ENCODE measurements around the gene COL15A1. TPM values are rescaled to one million over a fixed set of nuclear protein-coding genes. Genes with fewer than 3 reads are reported as not detected.

Gene COL15A1
- 10 to 100 TPM in 1 of 4 donors, 1 to 10 TPM in 3; 1.4 to 16.5 (median 5.6) TPM for total RNA-seq

DNA sequence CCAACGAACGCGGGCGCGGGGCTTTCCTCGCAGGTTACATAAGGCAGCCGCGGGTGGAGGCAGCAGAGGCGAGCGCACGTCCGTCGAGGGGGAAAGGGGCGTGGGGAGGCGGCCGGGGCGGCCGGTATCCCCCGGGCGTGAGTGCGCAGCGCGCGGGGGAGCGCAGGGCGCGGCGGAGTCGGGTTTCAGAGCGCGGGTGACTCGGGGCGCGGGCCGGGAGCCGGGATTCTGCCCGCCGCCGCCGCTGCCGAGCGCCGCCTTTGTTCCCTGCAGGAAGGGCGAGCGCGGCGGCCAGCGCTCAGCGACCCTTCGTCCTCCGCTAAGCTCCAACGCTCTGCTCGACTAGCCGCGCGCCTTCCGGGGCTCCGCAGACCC is at the start of gene COL15A1:
COL15A1 (plus strand) TSS at position 226 of the 375 bp plus-strand sequence. CDS start 155 bp downstream, outside the sequence.
- Histone ChIP-seq H3K27me3 (peaks cover 0 to 6% of the 10 kb centered on the region in 2 donors), H3K9me3 (no peaks in the 10 kb centered on the region), H3K27ac (peak within 1 kb of the TSS in 3 of 4 donors; percentile 42 to 84 (median 52)), H3K4me1 (peaks cover 0 to 8% (median 0%) of the 10 kb centered on the region in 4 donors), H3K4me3 (peak within 1 kb of the TSS; percentile 18 to 61 (median 33)), H3K36me3 (no peaks in the 10 kb centered on the region)
- no peak for DNase-seq
- no peak for TF ChIP-seq POLR2A (IDR thresholded peaks at IDR 0.05)
- TF ChIP-seq, protein P1, sequence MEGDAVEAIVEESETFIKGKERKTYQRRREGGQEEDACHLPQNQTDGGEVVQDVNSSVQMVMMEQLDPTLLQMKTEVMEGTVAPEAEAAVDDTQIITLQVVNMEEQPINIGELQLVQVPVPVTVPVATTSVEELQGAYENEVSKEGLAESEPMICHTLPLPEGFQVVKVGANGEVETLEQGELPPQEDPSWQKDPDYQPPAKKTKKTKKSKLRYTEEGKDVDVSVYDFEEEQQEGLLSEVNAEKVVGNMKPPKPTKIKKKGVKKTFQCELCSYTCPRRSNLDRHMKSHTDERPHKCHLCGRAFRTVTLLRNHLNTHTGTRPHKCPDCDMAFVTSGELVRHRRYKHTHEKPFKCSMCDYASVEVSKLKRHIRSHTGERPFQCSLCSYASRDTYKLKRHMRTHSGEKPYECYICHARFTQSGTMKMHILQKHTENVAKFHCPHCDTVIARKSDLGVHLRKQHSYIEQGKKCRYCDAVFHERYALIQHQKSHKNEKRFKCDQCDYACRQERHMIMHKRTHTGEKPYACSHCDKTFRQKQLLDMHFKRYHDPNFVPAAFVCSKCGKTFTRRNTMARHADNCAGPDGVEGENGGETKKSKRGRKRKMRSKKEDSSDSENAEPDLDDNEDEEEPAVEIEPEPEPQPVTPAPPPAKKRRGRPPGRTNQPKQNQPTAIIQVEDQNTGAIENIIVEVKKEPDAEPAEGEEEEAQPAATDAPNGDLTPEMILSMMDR (IDR thresholded peaks at IDR 0.05): no peak

- Histone ChIP-seq H3K4me1 (no peaks in the 10 kb centered on the region), H3K4me3 (no peak overlapping the region), H3K36me3 (no peaks in the 10 kb centered on the region), H3K27ac (no peak overlapping the region), H3K9me3 (no peaks in the 10 kb centered on the region), H3K27me3 (no peaks in the 10 kb centered on the region)
- no peak for DNase-seq
- TF ChIP-seq, protein P1 (IDR thresholded peaks at IDR 0.05): no peak
- no peak for TF ChIP-seq POLR2A (IDR thresholded peaks at IDR 0.05)
Measured at GRCh38 chr9:98894171-98894570, 49.5 kb upstream of the COL15A1 start.

DNA sequence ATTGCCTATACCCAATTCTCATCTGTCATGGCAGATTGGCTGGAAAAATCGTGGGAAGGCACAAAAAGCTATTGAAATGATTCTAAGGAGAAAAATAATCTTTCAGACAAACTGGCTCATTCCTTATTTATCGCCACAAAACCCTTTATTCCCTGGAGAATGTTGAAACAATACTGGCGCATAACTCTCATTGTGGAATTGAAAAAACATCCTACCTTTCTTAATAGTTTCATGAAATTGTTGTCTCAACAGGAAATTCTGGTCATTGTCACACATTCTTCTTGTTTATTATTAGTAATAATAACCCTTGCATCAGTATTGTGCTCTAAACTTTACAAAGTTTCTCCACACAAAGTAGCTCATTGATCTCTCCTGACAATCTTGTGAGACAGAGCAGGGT is 48.9 kb upstream of the COL15A1 start:
- Histone ChIP-seq H3K9me3 (no peaks in the 10 kb centered on the region), H3K27me3 (no peaks in the 10 kb centered on the region), H3K4me1 (no peaks in the 10 kb centered on the region), H3K4me3 (no peak overlapping the region), H3K36me3 (no peaks in the 10 kb centered on the region), H3K27ac (no peak overlapping the region)
- no peak for DNase-seq
- TF ChIP-seq POLR2A (IDR thresholded peaks at IDR 0.05): no peak
- TF ChIP-seq, protein P1 (IDR thresholded peaks at IDR 0.05): no peak

GRCh38 chr9:98896632-98897031 is 47.1 kb upstream of the COL15A1 start:
- Histone ChIP-seq H3K4me3 (no peak overlapping the region), H3K36me3 (no peaks in the 10 kb centered on the region), H3K4me1 (no peaks in the 10 kb centered on the region), H3K27ac (no peak overlapping the region), H3K9me3 (no peaks in the 10 kb centered on the region), H3K27me3 (no peaks in the 10 kb centered on the region)
- TF ChIP-seq, protein P1 (IDR thresholded peaks at IDR 0.05): no peak
- no peak for TF ChIP-seq POLR2A (IDR thresholded peaks at IDR 0.05)
- no peak for DNase-seq

- H3K36me3 ChIP-seq: no peaks in the 10 kb centered on the region
- no peak overlapping the region for H3K4me3 ChIP-seq
- H3K4me1 ChIP-seq: no peaks in the 10 kb centered on the region
- TF ChIP-seq, protein P1 (IDR thresholded peaks at IDR 0.05): no peak
- no peak for TF ChIP-seq POLR2A (IDR thresholded peaks at IDR 0.05)
- no peaks in the 10 kb centered on the region for H3K27me3 ChIP-seq
- H3K27ac ChIP-seq: no peak overlapping the region
- DNase-seq: no peak
- no peaks in the 10 kb centered on the region for H3K9me3 ChIP-seq
Measured at GRCh38 chr9:98897745-98898144, 46.0 kb upstream of the COL15A1 start.

All from Peyer's patch (tissue), 4 donors.